Glomerular visceral epithelial cell (primary cell): ENCODE data around the gene RASSF5.

Source experiments
- DNase-seq: peaks from one replicate; pipeline ENCODE4 v3.0.0-alpha.2; 2016; ENCODE audit errors: extremely low spot score

RASSF5 gene, protein sequence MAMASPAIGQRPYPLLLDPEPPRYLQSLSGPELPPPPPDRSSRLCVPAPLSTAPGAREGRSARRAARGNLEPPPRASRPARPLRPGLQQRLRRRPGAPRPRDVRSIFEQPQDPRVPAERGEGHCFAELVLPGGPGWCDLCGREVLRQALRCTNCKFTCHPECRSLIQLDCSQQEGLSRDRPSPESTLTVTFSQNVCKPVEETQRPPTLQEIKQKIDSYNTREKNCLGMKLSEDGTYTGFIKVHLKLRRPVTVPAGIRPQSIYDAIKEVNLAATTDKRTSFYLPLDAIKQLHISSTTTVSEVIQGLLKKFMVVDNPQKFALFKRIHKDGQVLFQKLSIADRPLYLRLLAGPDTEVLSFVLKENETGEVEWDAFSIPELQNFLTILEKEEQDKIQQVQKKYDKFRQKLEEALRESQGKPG

GRCh38 chr1:206507284-206508129 is at the start of gene RASSF5:
RASSF5 (plus strand) TSS chr1:206507531; CDS start chr1:206507603, 72 bp downstream.
- DNase-seq = peak; percentile 76

- DNase-seq = no peak
These were observed 47.6 kb upstream of the RASSF5 start for GRCh38 chr1:206459703-206460102.

DNA sequence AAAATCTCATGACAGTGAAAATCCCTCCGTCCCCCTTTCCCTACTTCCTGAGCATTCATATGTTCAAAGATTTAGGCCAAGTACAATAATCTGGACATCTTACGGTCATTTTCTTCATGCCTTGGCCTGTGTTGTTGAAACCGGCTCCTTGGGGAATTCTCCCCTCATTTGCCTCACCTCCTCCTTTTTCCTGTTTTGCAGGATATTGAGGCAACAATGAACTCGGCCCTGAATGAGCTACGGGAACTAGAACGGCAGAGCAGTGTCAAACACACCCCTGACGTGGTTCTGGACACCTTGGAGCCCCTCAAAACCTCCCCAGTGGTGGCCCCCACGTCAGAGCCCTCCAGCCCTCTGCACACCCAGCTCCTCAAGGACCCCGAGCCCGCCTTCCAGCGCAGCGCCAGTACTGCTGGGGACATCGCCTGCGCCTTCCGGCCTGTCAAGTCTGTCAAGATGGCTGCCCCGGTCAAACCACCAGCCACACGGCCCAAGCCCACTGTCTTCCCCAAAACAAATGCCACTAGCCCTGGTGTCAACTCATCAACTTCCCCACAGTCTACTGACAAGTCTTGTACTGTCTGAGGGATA is 46.4 kb upstream of the RASSF5 start:
- DNase-seq = no peak

DNA sequence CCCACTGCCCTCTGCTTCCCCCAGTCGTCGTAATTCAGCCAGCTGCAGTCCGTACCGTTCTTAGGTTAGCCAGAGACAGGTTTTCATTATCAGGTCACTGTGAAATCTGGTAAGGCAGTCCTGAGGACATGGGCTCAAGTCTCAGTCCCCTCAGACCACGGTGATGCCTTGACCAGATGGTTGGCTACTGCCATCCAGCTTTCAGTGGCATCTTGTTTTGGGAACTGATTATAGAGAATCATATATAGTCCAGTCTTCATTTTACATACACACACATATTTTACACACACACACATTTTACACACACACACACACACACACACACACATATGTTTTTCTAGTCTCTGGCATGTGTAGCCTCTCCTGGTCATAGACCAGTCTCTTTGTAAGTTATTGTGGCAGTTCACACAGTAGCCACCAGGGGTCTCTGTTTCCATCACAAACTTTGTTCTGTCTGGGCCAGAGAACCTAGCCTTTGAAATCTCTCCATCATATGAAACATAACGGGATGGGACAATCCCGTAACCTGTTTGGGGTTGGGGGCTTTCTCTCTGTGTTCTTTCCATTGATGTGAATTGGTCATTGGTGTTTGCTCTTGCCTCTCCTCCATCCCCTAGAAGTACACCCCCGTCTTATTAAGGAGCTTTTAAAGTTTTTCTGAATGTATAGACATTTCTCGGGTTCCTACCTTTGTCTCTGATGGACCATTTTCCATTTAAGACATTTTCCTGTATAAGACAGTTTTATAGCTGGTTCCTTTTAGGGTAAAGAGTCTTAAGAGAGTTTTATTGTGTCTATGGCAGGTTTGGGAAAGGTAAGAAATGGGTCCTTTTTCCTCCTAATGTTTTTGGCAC is 45.5 kb upstream of the RASSF5 start:
- peak; percentile 74 for DNase-seq

DNA sequence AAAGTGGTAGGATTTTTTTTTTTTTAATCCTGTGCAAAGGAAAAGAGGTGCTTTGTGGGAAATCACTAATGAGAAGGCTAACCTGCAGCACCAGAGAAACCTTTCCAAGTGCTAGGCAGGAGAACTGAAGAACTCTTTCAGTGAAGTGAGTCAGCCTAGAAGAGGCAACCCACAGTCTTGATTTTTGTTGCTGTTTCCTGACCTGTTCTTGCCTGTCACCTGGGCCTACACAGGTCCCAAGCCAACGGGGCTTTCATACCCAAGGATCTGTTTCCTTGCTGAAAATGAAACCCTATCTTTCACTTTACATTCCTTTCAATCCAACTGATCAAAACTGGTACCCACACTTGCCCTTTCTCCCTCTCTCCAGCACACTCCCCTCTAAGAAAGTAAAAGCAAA is 44.2 kb upstream of the RASSF5 start:
- no peak for DNase-seq

- no peak for DNase-seq
These were observed 43.4 kb upstream of the RASSF5 start for GRCh38 chr1:206463911-206464310.

DNA sequence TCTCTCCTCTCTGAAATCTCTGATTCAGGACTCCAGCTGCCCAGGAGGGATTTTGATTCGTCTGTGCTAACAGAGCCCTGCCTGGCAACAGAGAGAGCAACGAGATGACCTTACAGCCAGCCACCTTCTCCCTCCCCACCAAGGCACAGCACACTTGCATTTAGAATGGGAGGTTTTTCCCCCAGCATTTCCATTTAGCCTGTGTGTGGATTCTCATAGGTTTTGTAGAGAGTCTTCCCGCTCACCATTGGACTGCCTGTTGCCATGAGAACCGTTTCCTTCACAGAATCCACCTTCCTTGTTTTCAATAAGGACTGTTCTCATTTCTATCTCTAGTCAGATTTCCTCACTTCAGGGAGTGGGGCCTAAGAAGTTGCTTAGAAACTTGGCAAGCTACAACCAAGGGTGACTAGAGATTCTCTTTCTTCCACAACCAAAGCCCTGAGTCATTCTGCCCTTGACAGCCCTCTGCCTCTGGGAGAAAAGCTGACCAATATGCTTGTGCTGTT is 42.8 kb upstream of the RASSF5 start:
- peak; percentile 64 for DNase-seq

DNA sequence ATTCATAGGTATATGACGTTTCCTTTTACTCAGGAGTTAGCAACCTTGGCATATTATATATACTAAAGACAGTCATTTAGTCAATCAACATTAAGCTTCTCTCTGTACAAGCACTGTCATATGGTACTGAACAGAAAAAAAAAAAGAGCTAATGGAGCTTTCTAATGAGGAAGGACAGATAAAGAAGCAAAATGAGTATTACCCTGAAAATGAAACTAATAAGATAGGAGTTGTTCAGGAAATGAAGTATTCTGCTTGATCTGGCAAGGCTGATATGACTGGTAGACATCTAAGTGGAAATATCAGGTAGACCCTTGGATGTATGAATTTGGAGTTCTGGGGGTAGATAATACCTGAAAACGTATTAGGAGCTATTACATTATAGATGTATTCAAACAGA is 41.4 kb upstream of the RASSF5 start:
- DNase-seq = no peak

GRCh38 chr1:206466840-206467649 is 40.3 kb upstream of the RASSF5 start:
- no peak for DNase-seq

DNA sequence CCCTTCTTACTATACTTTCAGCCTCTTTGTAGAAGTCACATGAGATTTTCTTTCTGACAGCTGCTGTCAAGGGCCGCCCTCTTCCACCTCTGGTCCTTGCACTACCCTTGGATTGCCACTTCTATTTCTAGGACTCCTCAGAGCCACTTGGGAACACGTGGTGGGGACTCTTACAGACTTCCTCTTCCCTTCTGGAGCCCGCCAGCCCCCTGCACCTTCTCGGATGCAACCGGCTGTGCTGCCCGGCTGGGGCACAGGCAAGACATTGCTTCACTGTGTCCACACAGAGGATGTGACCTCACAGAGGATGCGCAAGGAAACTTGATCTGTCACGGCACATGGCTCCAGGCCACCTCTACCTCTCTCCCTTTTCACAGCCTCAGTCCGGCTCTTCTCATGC is 39.4 kb upstream of the RASSF5 start:
- no peak for DNase-seq

- DNase-seq = no peak
These were observed 38.8 kb upstream of the RASSF5 start for GRCh38 chr1:206468571-206468970.

- DNase-seq = peak; percentile 60
These were observed 37.9 kb upstream of the RASSF5 start for GRCh38 chr1:206469411-206469932.

GRCh38 chr1:206469933-206470691 is 37.2 kb upstream of the RASSF5 start, which contains the start of gene IKBKE:
IKBKE (plus strand) TSS chr1:206470476; CDS start chr1:206473228, 2,752 bp downstream.
- DNase-seq = peak; percentile 90

- DNase-seq = peak; percentile 95
These were observed 36.5 kb upstream of the RASSF5 start for GRCh38 chr1:206470692-206471414.

DNA sequence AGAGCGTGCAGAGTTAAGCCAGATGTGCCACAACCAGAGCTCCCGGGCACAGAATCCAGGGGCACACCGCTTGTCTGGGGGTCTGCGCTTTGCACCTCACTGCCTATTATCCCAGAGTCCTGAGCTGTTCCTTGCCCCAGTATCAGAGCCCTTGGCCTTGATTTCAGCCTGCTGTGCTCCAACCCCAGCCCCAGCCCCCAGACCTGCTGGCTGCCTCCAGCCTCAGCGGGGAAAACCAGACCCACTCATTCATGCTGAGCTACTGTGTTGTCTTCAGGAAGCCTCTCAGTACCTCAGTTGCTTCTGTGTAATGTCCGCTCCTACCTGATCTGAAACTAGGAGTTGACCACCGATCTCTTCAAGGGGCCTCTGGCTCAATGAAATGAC is 35.9 kb upstream of the RASSF5 start:
- peak; percentile 18 for DNase-seq

GRCh38 chr1:206472024-206472423 is 35.3 kb upstream of the RASSF5 start:
- no peak for DNase-seq

GRCh38 chr1:206472454-206472853 is 34.9 kb upstream of the RASSF5 start:
- DNase-seq = peak; percentile 86

DNA sequence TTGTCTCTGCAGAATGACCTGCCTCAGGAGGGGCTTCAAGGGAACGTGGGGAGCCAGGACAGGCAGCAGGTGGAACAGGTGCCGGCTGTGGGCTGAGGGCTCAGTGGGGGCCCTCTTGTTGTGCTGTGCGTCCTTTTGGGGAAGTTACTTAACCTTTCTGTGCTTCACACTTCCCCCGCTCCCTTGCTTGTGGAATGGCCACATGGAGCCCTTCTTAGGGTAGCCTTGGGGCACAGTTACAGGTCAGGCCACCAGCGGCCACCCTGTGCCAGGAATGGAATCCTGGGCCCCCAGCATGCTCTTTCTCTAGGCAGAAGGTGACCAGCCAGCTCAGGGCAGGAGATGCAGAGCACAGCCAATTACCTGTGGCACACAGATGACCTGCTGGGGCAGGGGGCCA is 34.4 kb upstream of the RASSF5 start:
- DNase-seq = no peak

DNA sequence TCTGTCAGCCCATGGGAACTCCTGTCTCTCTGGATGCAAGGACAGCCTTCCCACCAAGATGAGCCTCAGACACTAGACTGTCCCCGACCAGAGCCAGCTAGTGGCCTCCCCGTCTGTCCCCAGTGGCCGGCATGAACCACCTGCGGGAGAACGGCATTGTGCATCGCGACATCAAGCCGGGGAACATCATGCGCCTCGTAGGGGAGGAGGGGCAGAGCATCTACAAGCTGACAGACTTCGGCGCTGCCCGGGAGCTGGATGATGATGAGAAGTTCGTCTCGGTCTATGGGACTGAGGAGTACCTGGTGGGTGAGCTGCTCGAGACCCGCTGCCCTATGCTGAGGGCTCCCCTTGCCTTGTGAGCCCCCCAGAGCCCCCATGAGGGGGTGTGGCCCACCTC is 31.3 kb upstream of the RASSF5 start:
- DNase-seq = no peak
